ENCODE data around the gene KCNJ16. TPM values are rescaled to one million over a fixed set of nuclear protein-coding genes. Genes with fewer than 3 reads are reported as not detected.

Gene KCNJ16
- total RNA-seq, 1 donor from 2014 or later = 0.27 TPM

GRCh38 chr17:70144260-70144846 lies 69.3 kb downstream of the KCNJ16 start:
- H3K27ac Mint-ChIP-seq (ENCODE audit: unreplicated experiment) = no peak overlapping the region
- no peak overlapping the region for H3K4me3 Mint-ChIP-seq (ENCODE audit: unreplicated experiment)
- no peaks in the 10 kb centered on the region for H3K36me3 Mint-ChIP-seq (ENCODE audit: unreplicated experiment)
- no peaks in the 10 kb centered on the region for H3K27me3 Mint-ChIP-seq (ENCODE audit: unreplicated experiment)
- peak; percentile 87 for TF ChIP-seq CTCF (IDR thresholded peaks at IDR 0.05; ENCODE audit: partially characterized antibody, unreplicated experiment)
- DNase-seq = no peak
- no peaks in the 10 kb centered on the region for H3K9me3 Mint-ChIP-seq (ENCODE audit: unreplicated experiment)
- no peaks in the 10 kb centered on the region for H3K4me1 Mint-ChIP-seq (ENCODE audit: low read depth, unreplicated experiment)

- TF ChIP-seq CTCF (IDR thresholded peaks at IDR 0.05; ENCODE audit: partially characterized antibody, unreplicated experiment) = no peak
- H3K9me3 Mint-ChIP-seq (ENCODE audit: unreplicated experiment) = no peaks in the 10 kb centered on the region
- peaks cover 4% of the 10 kb centered on the region for H3K4me1 Mint-ChIP-seq (ENCODE audit: low read depth, unreplicated experiment)
- no peaks in the 10 kb centered on the region for H3K36me3 Mint-ChIP-seq (ENCODE audit: unreplicated experiment)
- H3K27ac Mint-ChIP-seq (ENCODE audit: unreplicated experiment) = no peak overlapping the region
- no peak overlapping the region for H3K4me3 Mint-ChIP-seq (ENCODE audit: unreplicated experiment)
- no peaks in the 10 kb centered on the region for H3K27me3 Mint-ChIP-seq (ENCODE audit: unreplicated experiment)
- no peak for DNase-seq
Measured at GRCh38 chr17:70153210-70153609, 78.2 kb downstream of the KCNJ16 start.

GRCh38 chr17:70157151-70157550 lies 82.1 kb downstream of the KCNJ16 start:
- Mint-ChIP-seq H3K4me1 (ENCODE audit: low read depth, unreplicated experiment) (peaks cover 11% of the 10 kb centered on the region), H3K9me3 (ENCODE audit: unreplicated experiment) (no peaks in the 10 kb centered on the region), H3K36me3 (ENCODE audit: unreplicated experiment) (no peaks in the 10 kb centered on the region), H3K27me3 (ENCODE audit: unreplicated experiment) (no peaks in the 10 kb centered on the region), H3K4me3 (ENCODE audit: unreplicated experiment) (no peak overlapping the region), H3K27ac (ENCODE audit: unreplicated experiment) (peak overlapping the region; percentile 22)
- DNase-seq = no peak
- no peak for TF ChIP-seq CTCF (IDR thresholded peaks at IDR 0.05; ENCODE audit: partially characterized antibody, unreplicated experiment)

GRCh38 chr17:70158180-70158579 lies 83.2 kb downstream of the KCNJ16 start:
- Mint-ChIP-seq H3K27ac (ENCODE audit: unreplicated experiment) (no peak overlapping the region), H3K4me1 (ENCODE audit: low read depth, unreplicated experiment) (peaks cover 11% of the 10 kb centered on the region), H3K36me3 (ENCODE audit: unreplicated experiment) (no peaks in the 10 kb centered on the region), H3K9me3 (ENCODE audit: unreplicated experiment) (no peaks in the 10 kb centered on the region), H3K27me3 (ENCODE audit: unreplicated experiment) (peaks cover under 1% of the 10 kb centered on the region), H3K4me3 (ENCODE audit: unreplicated experiment) (no peak overlapping the region)
- TF ChIP-seq CTCF (IDR thresholded peaks at IDR 0.05; ENCODE audit: partially characterized antibody, unreplicated experiment) = no peak
- no peak for DNase-seq

GRCh38 chr17:70158591-70158990 lies 83.6 kb downstream of the KCNJ16 start:
- Mint-ChIP-seq H3K27ac (ENCODE audit: unreplicated experiment) (no peak overlapping the region), H3K9me3 (ENCODE audit: unreplicated experiment) (no peaks in the 10 kb centered on the region), H3K4me3 (ENCODE audit: unreplicated experiment) (no peak overlapping the region), H3K36me3 (ENCODE audit: unreplicated experiment) (no peaks in the 10 kb centered on the region), H3K27me3 (ENCODE audit: unreplicated experiment) (peaks cover 2% of the 10 kb centered on the region), H3K4me1 (ENCODE audit: low read depth, unreplicated experiment) (peaks cover 11% of the 10 kb centered on the region)
- no peak for TF ChIP-seq CTCF (IDR thresholded peaks at IDR 0.05; ENCODE audit: partially characterized antibody, unreplicated experiment)
- DNase-seq = no peak
